Right lobe of liver (tissue), 6 donors: Measurements from ENCODE around the gene DSTYK. TPM values are rescaled to one million over a fixed set of nuclear protein-coding genes. Genes with fewer than 3 reads are reported as not detected.
A peak's percentile ranks its signal among the peaks of the same experiment; 100 is the strongest.

Source experiments
- ATAC-seq, 4 donors: fragments of 200-7000 bp; cut with Tn5 transposase; one replicate each; pipeline ENCODE4 v1.9.1; 2020; ENCODE audit warnings: mild to moderate bottlenecking in 4 of 4, moderate library complexity in 4 of 4
- DNase-seq, 3 donors: peaks; one replicate each; pipeline ENCODE4 v3.0.0-alpha.2; 2020
- H3K27ac ChIP-seq, 3 donors: fragments of 200-600 bp; one replicate each; pipeline ENCODE4 v1.8.0; 2022
- H3K27me3 ChIP-seq, 2 donors: fragments of 200-600 bp; one replicate each; pipeline ENCODE4 v1.8.0; 2022
- H3K36me3 ChIP-seq, 4 donors: fragments of 200-600 bp; sonication (generic) in 1 of 4; one replicate each; pipeline versions ENCODE4 v1.5.1 to v1.8.0; 2017 to 2022; ENCODE audit warnings: control low read depth in 1 of 4
- H3K4me1 ChIP-seq, 4 donors: fragments of 200-600 bp; sonication (generic) in 1 of 4; one replicate each; pipeline versions ENCODE4 v1.5.1 to v1.8.0; 2017 to 2022; ENCODE audit warnings: control low read depth in 1 of 4
- H3K4me3 ChIP-seq, 3 donors: fragments of 200-600 bp; one replicate each; pipeline ENCODE4 v1.8.0; 2022
- H3K9me3 ChIP-seq, 4 donors: fragments of 200-600 bp; sonication (generic) in 1 of 4; one replicate each; pipeline versions ENCODE4 v1.5.1 to v1.8.0; 2017 to 2022; ENCODE audit warnings: control low read depth in 1 of 4
- POLR2A ChIP-seq: fragments of 450-650 bp; IDR thresholded peaks from one replicate; pipeline ENCODE4 v1.6.1; 2017; ENCODE audit warnings: antibody characterized with exemption, mild to moderate bottlenecking
- WGBS: methylation state at CpG from one replicate; pipeline ENCODE4 v1.1.6; 2018; ENCODE audit warnings: low coverage, low lambda C conversion rate; ENCODE audit not compliant: insufficient coverage; ENCODE audit errors: missing lambda C conversion rate; 5-methylcytosine and 5-hydroxymethylcytosine counted together
- intact Hi-C, 2 donors: fragments of 100-400 bp; cut with DNase I; formaldehyde crosslinking; loops; one replicate each; pipeline versions ENCODE4 v1.11.2 to v1.14.1; 2022
- total RNA-seq, 6 experiments: library from RNA; depleted of rRNA in 2 of 6; stranded (reverse); fragments of >200 nt in 2 of 6; fragmentation: NEBNext Ultra II Directional in 3 of 6; extraction: Animal tissue kit (Norgen Biotek cat#: 25700) in 3 of 6; gene quantifications; one replicate each; pipeline versions ENCODE4 v1.1.0 to v1.2.4, GENCODE V29; 2016 to 2023
- TF ChIP-seq, protein P1 (sequence below), 4 donors: fragments of 200-600 bp in 3 of 4; fragments of 450-650 bp in 1 of 4; IDR thresholded peaks; one replicate each; pipeline versions ENCODE4 v1.5.1 to v1.8.0; 2016 to 2022; ENCODE audit warnings: antibody characterized with exemption in 4 of 4, mild to moderate bottlenecking in 2 of 4
- donor health status: DM: no; HTN: yes; CAD: no.
- donor health status: DM: no; HTN: no; CAD: no.
- donor health status: DM: no; HTN: no; CAD: no.
- donor health status: DM: no; HTN: yes; CAD: no.
- donor health status: DM: no; HTN: yes; CAD: no.

DSTYK gene
- total RNA-seq, 6 experiments from 2014 or later, result 2.5 to 2.9 (median 2.6) TPM

- no peak overlapping the region for H3K27ac ChIP-seq
- TF ChIP-seq POLR2A, result no peak
- TF ChIP-seq, protein P1, sequence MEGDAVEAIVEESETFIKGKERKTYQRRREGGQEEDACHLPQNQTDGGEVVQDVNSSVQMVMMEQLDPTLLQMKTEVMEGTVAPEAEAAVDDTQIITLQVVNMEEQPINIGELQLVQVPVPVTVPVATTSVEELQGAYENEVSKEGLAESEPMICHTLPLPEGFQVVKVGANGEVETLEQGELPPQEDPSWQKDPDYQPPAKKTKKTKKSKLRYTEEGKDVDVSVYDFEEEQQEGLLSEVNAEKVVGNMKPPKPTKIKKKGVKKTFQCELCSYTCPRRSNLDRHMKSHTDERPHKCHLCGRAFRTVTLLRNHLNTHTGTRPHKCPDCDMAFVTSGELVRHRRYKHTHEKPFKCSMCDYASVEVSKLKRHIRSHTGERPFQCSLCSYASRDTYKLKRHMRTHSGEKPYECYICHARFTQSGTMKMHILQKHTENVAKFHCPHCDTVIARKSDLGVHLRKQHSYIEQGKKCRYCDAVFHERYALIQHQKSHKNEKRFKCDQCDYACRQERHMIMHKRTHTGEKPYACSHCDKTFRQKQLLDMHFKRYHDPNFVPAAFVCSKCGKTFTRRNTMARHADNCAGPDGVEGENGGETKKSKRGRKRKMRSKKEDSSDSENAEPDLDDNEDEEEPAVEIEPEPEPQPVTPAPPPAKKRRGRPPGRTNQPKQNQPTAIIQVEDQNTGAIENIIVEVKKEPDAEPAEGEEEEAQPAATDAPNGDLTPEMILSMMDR (IDR thresholded peaks at IDR 0.05), result no peak
- no peaks in the 10 kb centered on the region for H3K36me3 ChIP-seq
- intact Hi-C loops, result no loop called here
- ATAC-seq (no peak), DNase-seq (no peak)
- H3K27me3 ChIP-seq, result no peaks in the 10 kb centered on the region
- no peak overlapping the region for H3K4me3 ChIP-seq
- H3K4me1 ChIP-seq, result no peaks in the 10 kb centered on the region
- WGBS, result 91% methylated on average over 4 of the region's 7 CpGs
- H3K9me3 ChIP-seq, result no peaks in the 10 kb centered on the region
Measured at GRCh38 chr1:205199931-205200299, 11.6 kb downstream of the DSTYK start.

DNA sequence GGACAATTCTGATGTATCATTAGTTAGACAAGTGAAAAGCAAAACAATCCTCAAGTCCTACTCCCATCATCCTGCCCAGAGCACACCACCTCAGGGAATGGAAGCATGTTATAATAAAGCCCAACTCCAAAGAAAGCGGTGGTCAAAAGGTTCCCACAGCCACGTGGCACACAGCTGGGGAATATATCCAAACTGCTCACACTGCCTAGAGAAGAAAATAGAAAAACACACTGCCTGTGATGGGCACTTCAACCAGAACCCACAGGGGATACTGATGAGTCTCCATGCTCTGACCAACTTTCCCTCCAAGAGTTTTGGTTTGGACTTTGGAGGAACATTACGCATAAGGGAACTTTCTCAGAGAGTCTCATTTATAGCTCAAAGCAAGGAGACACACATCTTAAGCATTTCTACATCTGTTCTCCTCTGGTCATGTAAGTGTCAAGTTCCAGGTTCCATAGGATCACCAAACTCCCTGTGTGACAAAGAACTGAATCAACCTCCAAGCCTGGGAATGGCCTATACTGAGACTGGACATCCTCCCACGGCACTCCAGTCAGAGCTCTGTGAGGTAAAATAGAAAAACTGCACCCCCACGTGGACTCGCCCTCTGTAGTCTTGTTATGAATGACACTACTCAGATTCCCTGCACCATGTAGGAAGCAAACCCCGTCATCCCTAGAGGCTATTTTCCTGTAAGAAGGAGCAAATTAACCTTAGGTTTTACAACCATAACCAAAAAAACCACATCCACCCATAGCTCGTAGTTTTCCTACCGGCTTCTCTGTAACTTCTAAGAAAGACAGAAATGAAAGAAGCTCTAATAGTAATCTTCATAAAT is 12.2 kb downstream of the DSTYK start:
- Histone ChIP-seq H3K27ac (no peak overlapping the region), H3K4me1 (no peaks in the 10 kb centered on the region), H3K36me3 (no peaks in the 10 kb centered on the region), H3K9me3 (no peaks in the 10 kb centered on the region), H3K27me3 (no peaks in the 10 kb centered on the region), H3K4me3 (no peak overlapping the region)
- DNase-seq, result no peak
- no peak for ATAC-seq
- intact Hi-C loops, result no loop called here
- TF ChIP-seq POLR2A, result no peak
- TF ChIP-seq, protein P1 (IDR thresholded peaks at IDR 0.05), result no peak
- WGBS, result 70% methylated on average over 7 of the region's 9 CpGs

DNA sequence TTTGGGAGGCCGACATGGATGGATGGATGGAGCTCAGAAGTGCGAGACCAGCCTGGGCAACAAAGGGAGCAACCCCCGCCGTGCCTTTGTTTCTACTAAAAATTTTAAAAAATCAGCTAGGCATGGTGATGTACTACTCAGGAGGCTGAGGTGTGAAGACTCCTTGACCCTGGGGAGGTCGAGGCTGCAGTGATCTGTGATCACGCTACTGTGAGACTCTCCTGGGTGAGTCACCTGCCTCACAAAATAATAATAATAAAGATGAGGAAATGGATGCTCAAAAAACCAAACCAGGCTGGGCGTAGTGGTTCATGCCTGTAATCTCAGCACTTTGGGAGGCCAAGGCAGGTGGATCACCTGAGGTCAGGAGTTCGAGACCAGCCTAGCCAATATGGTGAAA is 19.2 kb downstream of the DSTYK start:
- ATAC-seq (no peak), DNase-seq (no peak)
- intact Hi-C loops, result no loop called here
- peaks cover 0 to 22% (median 2%) of the 10 kb centered on the region in 4 donors for H3K4me1 ChIP-seq
- peak overlapping the region in 1 of 3 donors; percentile 11 for H3K27ac ChIP-seq
- H3K27me3 ChIP-seq, result no peaks in the 10 kb centered on the region
- TF ChIP-seq POLR2A, result no peak
- TF ChIP-seq, protein P1 (IDR thresholded peaks at IDR 0.05), result no peak
- no peaks in the 10 kb centered on the region for H3K9me3 ChIP-seq
- no peaks in the 10 kb centered on the region for H3K36me3 ChIP-seq
- 95% methylated on average over 8 of the region's 8 CpGs for WGBS
- H3K4me3 ChIP-seq, result no peak overlapping the region

DNA sequence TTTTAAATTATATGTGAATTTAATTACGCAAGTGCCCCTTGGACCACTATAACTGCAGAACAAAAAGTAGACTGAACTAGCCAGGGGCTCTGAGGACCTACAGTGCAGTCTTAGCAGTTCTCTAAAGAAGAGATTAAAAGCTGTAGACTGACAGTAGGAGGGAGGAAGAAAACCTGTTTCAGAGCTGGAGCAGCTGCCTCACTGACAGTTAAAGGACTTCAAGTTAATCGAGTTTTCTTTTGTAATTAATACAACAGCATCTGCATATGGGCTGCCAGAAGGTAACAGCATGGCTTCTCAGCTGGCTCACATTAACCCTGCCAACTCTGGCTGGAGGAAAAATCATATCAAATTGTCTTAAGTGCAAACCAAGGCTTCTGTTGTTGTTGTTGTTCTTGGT is 19.9 kb downstream of the DSTYK start:
- DNase-seq, result no peak
- intact Hi-C loops, result no loop called here
- no peak overlapping the region for H3K4me3 ChIP-seq
- ATAC-seq, result peak; percentile 43 to 58 (median 47)
- no peaks in the 10 kb centered on the region for H3K9me3 ChIP-seq
- peak overlapping the region in 2 of 3 donors; percentile 9 to 11 for H3K27ac ChIP-seq
- H3K27me3 ChIP-seq, result no peaks in the 10 kb centered on the region
- TF ChIP-seq POLR2A, result no peak
- TF ChIP-seq, protein P1 (IDR thresholded peaks at IDR 0.05), result no peak
- H3K4me1 ChIP-seq, result peaks cover 0 to 22% (median 2%) of the 10 kb centered on the region in 4 donors
- 34% methylated on average over 2 of the region's 2 CpGs for WGBS
- H3K36me3 ChIP-seq, result no peaks in the 10 kb centered on the region
